IMR-90 (cell line): ENCODE results near the gene MAP2K6. TPM values are rescaled to one million over a fixed set of nuclear protein-coding genes. Genes with fewer than 3 reads are reported as not detected.

Experiments
- ATAC-seq: fragments of 200-7000 bp; cut with Tn5 transposase; 2 replicates; pipeline ENCODE4 v1.9.1; 2020; ENCODE audit warnings: low read depth, mild to moderate bottlenecking, moderate library complexity
- BruUV-seq: library from RNA; stranded (reverse); fragments of 400-500 nt; replicated peaks from 2 replicates; lab custom pipeline; 2021; lab: Mats Ljungman, UMichigan
- CTCF ChIA-PET: fragments of 300-600 bp; formaldehyde crosslinking; extraction: SDS; loops from one replicate; lab custom pipeline; 2021; ENCODE audit warnings: antibody characterized with exemption; lab: Yijun Ruan, JAX
- POLR2A ChIA-PET: fragments of 300-600 bp; sonication (Branson Sonifier 250); formaldehyde crosslinking; loops from one replicate; lab custom pipeline; 2022; ENCODE audit warnings: antibody characterized with exemption; ENCODE audit not compliant: unreplicated experiment; lab: Charles Lee
- DNase-seq: peaks from one replicate; pipeline ENCODE4 v3.0.0; 2013
- H2AFZ ChIP-seq: replicated peaks from 2 replicates; pipeline ENCODE3; 2013; ENCODE audit warnings: low read length, mild to moderate bottlenecking; ENCODE audit not compliant: poor library complexity
- H2AK5ac ChIP-seq: 2 replicates; pipeline ENCODE4 v1.6.1; 2013; ENCODE audit warnings: low read depth, low read length, inconsistent platforms
- H2AK9ac ChIP-seq: replicated peaks from 2 replicates; pipeline ENCODE3; 2013; ENCODE audit warnings: mild to moderate bottlenecking, low read depth, low read length, moderate library complexity; ENCODE audit not compliant: poor library complexity
- H2BK120ac ChIP-seq: 2 replicates; pipeline ENCODE4 v1.6.1; 2013; ENCODE audit warnings: low read depth, low read length, inconsistent platforms
- H2BK15ac ChIP-seq: 3 replicates; pipeline ENCODE4 v1.6.1; 2013; ENCODE audit warnings: low read depth, low read length, inconsistent platforms
- H2BK20ac ChIP-seq: 2 replicates; pipeline ENCODE4 v1.6.1; 2013; ENCODE audit warnings: low read depth, mild to moderate bottlenecking, inconsistent platforms, low read length, moderate library complexity
- H2BK5ac ChIP-seq: 2 replicates; pipeline ENCODE4 v1.6.1; 2013; ENCODE audit warnings: mild to moderate bottlenecking, low read depth, low read length, inconsistent platforms; ENCODE audit not compliant: poor library complexity, severe bottlenecking
- H3K14ac ChIP-seq: replicated peaks from 2 replicates; pipeline ENCODE4 v1.6.1; 2013; ENCODE audit warnings: low read depth, low read length, inconsistent platforms
- H3K18ac ChIP-seq: 2 replicates; pipeline ENCODE4 v1.6.1; 2013; ENCODE audit warnings: low read depth, low read length, control low read depth
- H3K23ac ChIP-seq: 2 replicates; pipeline ENCODE4 v1.6.1; 2013; ENCODE audit warnings: low read depth, low read length, inconsistent platforms
- H3K27ac ChIP-seq: 2 replicates; pipeline ENCODE4 v1.5.1; 2013; ENCODE audit warnings: mild to moderate bottlenecking, control low read depth, low read length; ENCODE audit not compliant: insufficient read depth
- H3K27me3 ChIP-seq: 2 replicates; pipeline ENCODE4 v1.6.1; 2013; ENCODE audit warnings: low read length; ENCODE audit not compliant: control insufficient read depth, insufficient read depth
- H3K36me3 ChIP-seq: 2 replicates; pipeline ENCODE4 v1.6.1; 2013; ENCODE audit warnings: low read length, mixed read lengths; ENCODE audit not compliant: control insufficient read depth, insufficient read depth
- H3K4ac ChIP-seq: 2 replicates; pipeline ENCODE4 v1.6.1; 2013; ENCODE audit warnings: low read depth, low read length, inconsistent platforms
- H3K4me1 ChIP-seq: 2 replicates; pipeline ENCODE4 v1.6.1; 2013; ENCODE audit warnings: low read length, mixed read lengths; ENCODE audit not compliant: control insufficient read depth, insufficient read depth
- H3K4me2 ChIP-seq: 2 replicates; pipeline ENCODE4 v1.6.1; 2013; ENCODE audit warnings: low read depth, mild to moderate bottlenecking, control low read depth, low read length, moderate library complexity
- H3K4me3 ChIP-seq: 2 replicates; pipeline ENCODE4 v1.5.1; 2013; ENCODE audit warnings: low read depth, mild to moderate bottlenecking, control low read depth, low read length, moderate library complexity; ENCODE audit not compliant: insufficient read depth
- H3K56ac ChIP-seq: 2 replicates; pipeline ENCODE4 v1.6.1; 2013; ENCODE audit warnings: low read length, inconsistent platforms; ENCODE audit not compliant: insufficient read depth; ENCODE audit errors: extremely low read depth
- H3K79me1 ChIP-seq, 2 experiments: 2 replicates each; pipeline ENCODE4 v1.6.1; 2013; ENCODE audit warnings: low read length in 2 of 2, inconsistent platforms in 1 of 2, low read depth in 1 of 2
- H3K9ac ChIP-seq: 2 replicates; pipeline ENCODE4 v1.6.1; 2013; ENCODE audit warnings: low read depth, low read length, control low read depth
- H3K9me1 ChIP-seq: 2 replicates; pipeline ENCODE4 v1.6.1; 2013; ENCODE audit warnings: low read length, inconsistent platforms; ENCODE audit not compliant: insufficient read depth
- H3K9me3 ChIP-seq: 2 replicates; pipeline ENCODE4 v1.6.1; 2013; ENCODE audit warnings: low read length; ENCODE audit not compliant: control insufficient read depth, insufficient read depth
- H4K20me1 ChIP-seq: 2 replicates; pipeline ENCODE4 v1.6.1; 2013; ENCODE audit warnings: low read length, inconsistent platforms; ENCODE audit not compliant: insufficient read depth
- H4K5ac ChIP-seq: 2 replicates; pipeline ENCODE4 v1.6.1; 2013; ENCODE audit warnings: mild to moderate bottlenecking, low read depth, low read length, control low read depth
- H4K8ac ChIP-seq, 2 experiments: 2 replicates each; pipeline ENCODE4 v1.6.1; 2013; ENCODE audit warnings: low read depth in 2 of 2, low read length in 2 of 2, control low read depth in 1 of 2, inconsistent platforms in 1 of 2
- H4K91ac ChIP-seq: 2 replicates; pipeline ENCODE4 v1.6.1; 2013; ENCODE audit warnings: low read depth, low read length, inconsistent platforms; ENCODE audit not compliant: insufficient read depth
- BHLHE40 ChIP-seq: fragments of 150-350 bp; IDR thresholded peaks from 2 replicates; pipeline ENCODE4 v1.6.1; 2016; ENCODE audit warnings: mild to moderate bottlenecking, low read depth, low read length
- CEBPB ChIP-seq: IDR thresholded peaks from 2 replicates; pipeline ENCODE4 v1.6.1; 2012; ENCODE audit warnings: low read depth, low read length, improper control_type of control experiment
- FOS ChIP-seq: fragments of 150-350 bp; IDR thresholded peaks from 2 replicates; pipeline ENCODE4 v1.6.1; 2016; ENCODE audit warnings: low read depth, low read length
- MAFK ChIP-seq: IDR thresholded peaks from 2 replicates; pipeline ENCODE4 v1.6.1; 2012; ENCODE audit warnings: low read depth, low read length, improper control_type of control experiment
- MAZ ChIP-seq: IDR thresholded peaks from 2 replicates; pipeline ENCODE4 v1.6.1; 2012; ENCODE audit warnings: low read depth, mild to moderate bottlenecking, low read length, improper control_type of control experiment, moderate library complexity, borderline replicate concordance
- MXI1 ChIP-seq: IDR thresholded peaks from 2 replicates; pipeline ENCODE4 v1.6.1; 2012; ENCODE audit warnings: low read depth, mild to moderate bottlenecking, low read length, moderate library complexity, borderline replicate concordance
- NFE2L2 ChIP-seq: fragments of 150-350 bp; IDR thresholded peaks from 2 replicates; pipeline ENCODE4 v1.6.1; 2016; ENCODE audit warnings: low read depth, mild to moderate bottlenecking, low read length
- POLR2A ChIP-seq: IDR thresholded peaks from 2 replicates; pipeline ENCODE4 v1.6.1; 2012; ENCODE audit warnings: mild to moderate bottlenecking, low read depth, low read length
- RAD21 ChIP-seq: IDR thresholded peaks from 2 replicates; pipeline ENCODE4 v1.6.1; 2012; ENCODE audit warnings: low read length, improper control_type of control experiment
- RFX5 ChIP-seq: IDR thresholded peaks from 2 replicates; pipeline ENCODE4 v1.8.0; 2012; ENCODE audit warnings: low read depth, mild to moderate bottlenecking, low read length, moderate library complexity
- SMC3 ChIP-seq: fragments of 150-350 bp; IDR thresholded peaks from 2 replicates; pipeline ENCODE4 v1.6.1; 2016; ENCODE audit warnings: low read depth, mild to moderate bottlenecking, antibody characterized with exemption, low read length, moderate library complexity
- WGBS, 2 experiments: methylation state at CpG; one replicate each; pipeline versions ENCODE4 v1.1.5 to v1.1.7; 2013; ENCODE audit warnings: missing lambda C conversion rate in 2 of 2; ENCODE audit not compliant: insufficient read length in 1 of 2; ENCODE audit errors: extremely low coverage in 2 of 2; 5-methylcytosine and 5-hydroxymethylcytosine counted together
- dilution Hi-C: fragments of 300-500 bp; cut with HindIII; formaldehyde crosslinking; loops from one replicate; pipeline ENCODE4 v1.14.3; 2018; ENCODE audit warnings: low sequenced_read_pairs; ENCODE audit not compliant: unreplicated experiment
- in situ Hi-C: fragments of 300-500 bp; cut with MboI; formaldehyde crosslinking; loops from 3 replicates; pipeline ENCODE4 v1.14.3; 2019; ENCODE audit warnings: low sequenced_read_pairs, inconsistent platforms, mixed read lengths
- intact Hi-C: fragments of 100-400 bp; cut with micrococcal nuclease; formaldehyde crosslinking; loops from 2 replicates; pipeline ENCODE4 v1.10.0; 2022
- polyA plus RNA-seq, 3 experiments: library from polyadenylated mRNA; depleted of rRNA; stranded (reverse); fragments of >200 nt; gene quantifications; 2 replicates each; pipeline ENCODE4 v1.2.3, GENCODE V29; 2012; ENCODE audit warnings: low replicate concordance in 1 of 3
- total RNA-seq: library from RNA; depleted of rRNA; stranded (reverse); fragments of >200 nt; gene quantifications from 2 replicates; pipeline ENCODE4 v1.2.3, GENCODE V29; 2012
- TF ChIP-seq, protein P1 (sequence below): fragments of 150-350 bp; IDR thresholded peaks from 2 replicates; pipeline ENCODE4 v1.6.1; 2017; ENCODE audit warnings: mild to moderate bottlenecking, antibody characterized with exemption, low read length, low read depth
- TF ChIP-seq, protein P2 (sequence below): fragments of 150-350 bp; IDR thresholded peaks from 2 replicates; pipeline ENCODE4 v1.6.1; 2016; ENCODE audit warnings: low read depth, mild to moderate bottlenecking, low read length, moderate library complexity, borderline replicate concordance
- TF ChIP-seq, protein P3 (sequence below): conservative IDR thresholded peaks from 2 replicates; pipeline ENCODE4 v1.5.1; 2012; ENCODE audit warnings: mild to moderate bottlenecking, low read depth, low read length, improper control_type of control experiment

The MAP2K6 gene
- total and polyA plus RNA-seq, 2 of the 4 experiments (the other 2 are of a cell fraction): 2.4 to 5.7 TPM

DNA sequence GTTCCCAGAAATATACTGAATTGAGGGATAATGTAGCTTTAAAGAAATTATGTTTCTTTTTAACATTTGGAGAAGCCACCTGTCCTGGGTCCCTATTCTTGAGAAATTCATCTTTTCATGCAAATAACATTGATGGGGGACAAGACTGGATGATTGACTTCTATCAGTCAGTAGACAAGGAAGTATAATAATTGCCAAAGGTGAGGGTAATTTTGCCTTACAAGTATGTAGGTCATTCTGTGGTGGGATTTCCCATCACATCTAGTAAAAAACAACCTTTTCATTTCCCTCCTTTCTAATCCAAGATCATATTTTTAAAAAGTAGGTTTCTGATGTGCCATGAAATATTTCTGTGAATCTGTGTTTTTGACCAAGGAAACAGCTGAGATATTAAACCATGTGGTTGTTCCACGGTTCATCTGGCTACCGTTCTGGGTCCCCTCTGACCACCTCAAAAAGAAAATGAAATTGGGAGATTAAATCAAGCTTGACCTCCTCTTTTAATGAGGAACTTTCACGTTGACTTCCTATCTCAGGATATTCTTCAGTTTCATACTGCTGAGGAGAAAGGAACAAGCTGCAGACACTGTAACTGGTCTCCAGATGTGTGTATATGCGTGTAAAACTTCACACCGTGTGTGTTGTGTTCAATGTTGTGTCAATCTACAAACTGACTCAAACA is 138.6 kb downstream of the MAP2K6 start:
- H3K4me1 ChIP-seq: peaks cover 3% of the 10 kb centered on the region; the same call in 1 of the 2 replicates
- H4K91ac ChIP-seq: no peak overlapping the region
- H3K9me1 ChIP-seq: peaks cover 4% of the 10 kb centered on the region; the same call in 1 of the 2 replicates
- no peaks in the 10 kb centered on the region for H3K36me3 ChIP-seq
- no peak overlapping the region for H3K18ac ChIP-seq
- ChIA-PET CTCF (no interaction called here), POLR2A (no interaction called here)
- H2AK9ac ChIP-seq: no peak overlapping the region
- no peaks in the 10 kb centered on the region for H4K20me1 ChIP-seq
- H3K9ac ChIP-seq: no peak overlapping the region
- no peaks in the 10 kb centered on the region for H3K79me1 ChIP-seq
- H2AK5ac ChIP-seq: no peak overlapping the region
- in situ Hi-C loops: no loop called here
- TF ChIP-seq CEBPB (no peak), SMC3 (no peak), MXI1 (no peak), FOS (no peak), BHLHE40 (no peak), RFX5 (no peak), MAFK (no peak), MAZ (no peak), NFE2L2 (no peak), RAD21 (no peak), POLR2A (no peak)
- TF ChIP-seq, protein P1, sequence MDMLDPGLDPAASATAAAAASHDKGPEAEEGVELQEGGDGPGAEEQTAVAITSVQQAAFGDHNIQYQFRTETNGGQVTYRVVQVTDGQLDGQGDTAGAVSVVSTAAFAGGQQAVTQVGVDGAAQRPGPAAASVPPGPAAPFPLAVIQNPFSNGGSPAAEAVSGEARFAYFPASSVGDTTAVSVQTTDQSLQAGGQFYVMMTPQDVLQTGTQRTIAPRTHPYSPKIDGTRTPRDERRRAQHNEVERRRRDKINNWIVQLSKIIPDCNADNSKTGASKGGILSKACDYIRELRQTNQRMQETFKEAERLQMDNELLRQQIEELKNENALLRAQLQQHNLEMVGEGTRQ: no peak
- TF ChIP-seq, protein P2, sequence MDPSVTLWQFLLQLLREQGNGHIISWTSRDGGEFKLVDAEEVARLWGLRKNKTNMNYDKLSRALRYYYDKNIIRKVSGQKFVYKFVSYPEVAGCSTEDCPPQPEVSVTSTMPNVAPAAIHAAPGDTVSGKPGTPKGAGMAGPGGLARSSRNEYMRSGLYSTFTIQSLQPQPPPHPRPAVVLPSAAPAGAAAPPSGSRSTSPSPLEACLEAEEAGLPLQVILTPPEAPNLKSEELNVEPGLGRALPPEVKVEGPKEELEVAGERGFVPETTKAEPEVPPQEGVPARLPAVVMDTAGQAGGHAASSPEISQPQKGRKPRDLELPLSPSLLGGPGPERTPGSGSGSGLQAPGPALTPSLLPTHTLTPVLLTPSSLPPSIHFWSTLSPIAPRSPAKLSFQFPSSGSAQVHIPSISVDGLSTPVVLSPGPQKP: no peak
- TF ChIP-seq, protein P3, sequence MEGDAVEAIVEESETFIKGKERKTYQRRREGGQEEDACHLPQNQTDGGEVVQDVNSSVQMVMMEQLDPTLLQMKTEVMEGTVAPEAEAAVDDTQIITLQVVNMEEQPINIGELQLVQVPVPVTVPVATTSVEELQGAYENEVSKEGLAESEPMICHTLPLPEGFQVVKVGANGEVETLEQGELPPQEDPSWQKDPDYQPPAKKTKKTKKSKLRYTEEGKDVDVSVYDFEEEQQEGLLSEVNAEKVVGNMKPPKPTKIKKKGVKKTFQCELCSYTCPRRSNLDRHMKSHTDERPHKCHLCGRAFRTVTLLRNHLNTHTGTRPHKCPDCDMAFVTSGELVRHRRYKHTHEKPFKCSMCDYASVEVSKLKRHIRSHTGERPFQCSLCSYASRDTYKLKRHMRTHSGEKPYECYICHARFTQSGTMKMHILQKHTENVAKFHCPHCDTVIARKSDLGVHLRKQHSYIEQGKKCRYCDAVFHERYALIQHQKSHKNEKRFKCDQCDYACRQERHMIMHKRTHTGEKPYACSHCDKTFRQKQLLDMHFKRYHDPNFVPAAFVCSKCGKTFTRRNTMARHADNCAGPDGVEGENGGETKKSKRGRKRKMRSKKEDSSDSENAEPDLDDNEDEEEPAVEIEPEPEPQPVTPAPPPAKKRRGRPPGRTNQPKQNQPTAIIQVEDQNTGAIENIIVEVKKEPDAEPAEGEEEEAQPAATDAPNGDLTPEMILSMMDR: no peak
- H2BK15ac ChIP-seq: no peak overlapping the region
- H4K8ac ChIP-seq: no peak overlapping the region
- dilution Hi-C loops: no loop called here
- H2BK120ac ChIP-seq: no peak overlapping the region
- H3K14ac ChIP-seq: no peak overlapping the region
- no peak overlapping the region for H3K56ac ChIP-seq
- no peaks in the 10 kb centered on the region for H3K27me3 ChIP-seq
- H2AFZ ChIP-seq: no peak overlapping the region
- H4K5ac ChIP-seq: no peak overlapping the region
- intact Hi-C loops: no loop called here
- DNase-seq (no peak), ATAC-seq (no peak)
- H3K4ac ChIP-seq: no peak overlapping the region
- H3K23ac ChIP-seq: no peak overlapping the region
- no peak overlapping the region for H3K27ac ChIP-seq
- H3K9me3 ChIP-seq: no peaks in the 10 kb centered on the region
- no TSS peak for BruUV-seq
- H3K4me3 ChIP-seq: no peak overlapping the region
- H3K4me2 ChIP-seq: no peak overlapping the region
- no CpG with 5 or more reads among the region's 5 CpGs for WGBS, 2 experiments
- H2BK5ac ChIP-seq: no peak overlapping the region
- H2BK20ac ChIP-seq: no peak overlapping the region
